ENCODE results near the gene ZNF90. TPM values are rescaled to one million over a fixed set of nuclear protein-coding genes. Genes with fewer than 3 reads are reported as not detected.

The ZNF90 gene
- total and polyA plus RNA-seq, 2 of the 8 experiments (the other 6 are each of a cell fraction or from before 2014, with no cell fraction given): 41.2 to 114 TPM

DNA sequence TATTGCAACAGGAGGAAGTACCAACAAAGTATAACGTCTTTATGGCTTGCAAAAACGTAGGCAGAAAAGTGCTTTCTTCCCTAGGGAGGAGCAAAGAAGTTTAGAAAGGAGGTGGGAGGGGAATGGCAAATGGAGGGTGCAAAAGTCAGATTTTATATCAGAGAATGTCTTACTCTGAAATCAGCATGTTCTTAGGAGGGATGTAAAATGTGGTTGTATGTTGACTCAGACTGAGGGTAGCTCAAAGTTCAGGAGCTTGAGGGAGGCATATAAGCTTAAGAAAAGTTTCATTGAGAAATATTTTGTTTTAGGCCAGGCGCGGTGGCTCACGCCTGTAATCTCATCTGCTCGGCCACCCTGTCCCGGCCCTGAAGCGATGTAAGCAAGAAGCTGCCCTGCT, 1.7 kb downstream of the ZNF90 start:
- Histone ChIP-seq H2BK15ac (ENCODE audit: low read length) (no peak overlapping the region), H3K27me3 (replicated peaks in 1 of 4; ENCODE audit: control insufficient read depth in 3 of 4, extremely low read depth in 1 of 4, insufficient read depth in 3 of 4, low read length in 3 of 4) (no peaks in the 10 kb centered on the region), H3K27ac (ENCODE audit: low read depth, low read length) (no peak overlapping the region), H3K9me3 (ENCODE audit: insufficient read depth in 2 of 2, low read depth in 1 of 2, low read length in 1 of 2) (no peaks in the 10 kb centered on the region), H2AFZ (ENCODE audit: low read length) (no peak overlapping the region), H4K8ac (ENCODE audit: extremely low read depth, insufficient read depth, low read length) (no peak overlapping the region), H3K4me3 (ENCODE audit: extremely low read depth in 1 of 4, insufficient read depth in 2 of 4, low read depth in 3 of 4, low read length in 4 of 4) (peak overlapping the region; percentile 89 to 99 (median 96)), H2BK12ac (ENCODE audit: low read depth, low read length) (no peak overlapping the region), H3K4me2 (ENCODE audit: insufficient read depth in 1 of 2, low read depth in 2 of 2, low read length in 2 of 2) (peak overlapping the region; percentile 81 to 84), H3K79me1 (ENCODE audit: low read depth, low read length) (peaks cover 7% of the 10 kb centered on the region), H3K4ac (replicated peaks; ENCODE audit: insufficient read length, low read depth, low read length) (no peak overlapping the region), H3K18ac (ENCODE audit: extremely low read depth, low read length) (no peak overlapping the region), H2BK20ac (ENCODE audit: low read length) (no peak overlapping the region), H3K36me3 (ENCODE audit: control insufficient read depth in 2 of 4, insufficient read depth in 4 of 4, low read length in 3 of 4) (peaks cover 0 to 26% (median 3%) of the 10 kb centered on the region in 4 experiments; a peak in 3 of 8 replicates), H3K79me2 (ENCODE audit: control insufficient read depth in 1 of 2, insufficient read depth in 2 of 2, low read length in 2 of 2) (peaks cover 52 to 66% of the 10 kb centered on the region in 2 experiments), H4K91ac (replicated peaks; ENCODE audit: insufficient read length, low read length) (no peak overlapping the region), H3K56ac (replicated peaks; ENCODE audit: insufficient read length, low read depth, low read length) (no peak overlapping the region), H3K14ac (ENCODE audit: insufficient read length) (no peak overlapping the region), H2BK120ac (replicated peaks; ENCODE audit: low read depth, low read length) (no peak overlapping the region), H3K23me2 (ENCODE audit: low read depth, low read length) (peaks cover 2% of the 10 kb centered on the region; the same call in 1 of the 2 replicates), H2AK5ac (ENCODE audit: low read depth, low read length) (no peak overlapping the region), H2BK5ac (ENCODE audit: low read depth, low read length) (no peak overlapping the region), H4K5ac (ENCODE audit: insufficient read length, low read depth, low read length) (no peak overlapping the region), H3K23ac (ENCODE audit: insufficient read length) (no peak overlapping the region), H3K9ac (replicated peaks in 1 of 4; ENCODE audit: extremely low read depth in 1 of 4, low read depth in 3 of 4, low read length in 3 of 4) (peak overlapping the region in 1 of 4 experiments; percentile 99; a peak in 1 of 7 replicates), H4K20me1 (replicated peaks in 1 of 2; ENCODE audit: control insufficient read depth in 1 of 2, insufficient read depth in 2 of 2, low read length in 2 of 2) (peaks cover 2 to 11% of the 10 kb centered on the region in 2 experiments), H3K4me1 (replicated peaks in 1 of 4; ENCODE audit: control insufficient read depth in 3 of 4, insufficient read depth in 4 of 4, low read length in 3 of 4) (peaks cover 9 to 28% (median 23%) of the 10 kb centered on the region in 4 experiments; a peak in 6 of 7 replicates)
- 62% methylated on average over 8 of the region's 8 CpGs; no CpG with 5 or more reads in 1 of the 2 experiments for WGBS, 2 experiments (ENCODE audit: extremely low coverage in 1 of 2, insufficient coverage in 1 of 2, insufficient read length in 1 of 2, insufficient replicate concordance in 2 of 2, low coverage in 1 of 2, low lambda C conversion rate in 2 of 2, missing lambda C conversion rate in 1 of 2)
- no peak for TF ChIP-seq GTF2F1 (IDR thresholded peaks at IDR 0.05; ENCODE audit: borderline replicate concordance, low read depth, low read length)
- FAIRE-seq: no peak
- ChIA-PET CTCF (ENCODE audit: partially characterized antibody) (interaction anchor here (0.8 to 2.7 kb wide), 5 partner anchors 22 to 985 kb away, joined by 3 to 17 read pairs (median 3); no protein-coding TSS in a partner anchor), POLR2A (ENCODE audit: partially characterized antibody) (interaction anchor here (0.7 to 11.3 kb wide), 9 partner anchors 11 to 194 kb away, joined by 3 to 134 read pairs (median 32); partner anchors contain the start of genes ZNF486 and ZNF682)
- DNase-seq (ENCODE audit: low read depth in 1 of 2, low spot score in 2 of 2): no peak
